Right lobe of liver (tissue), 4 donors: ENCODE data around the gene SNHG17.

Source experiments
- CTCF ChIP-seq, 4 donors: fragments of 200-600 bp in 3 of 4; fragments of 450-650 bp in 1 of 4; IDR thresholded peaks; one replicate each; pipeline versions ENCODE4 v1.5.1 to v1.8.0; 2016 to 2022; ENCODE audit warnings: antibody characterized with exemption in 4 of 4, mild to moderate bottlenecking in 2 of 4
- POLR2A ChIP-seq: fragments of 450-650 bp; IDR thresholded peaks from one replicate; pipeline ENCODE4 v1.6.1; 2017; ENCODE audit warnings: antibody characterized with exemption, mild to moderate bottlenecking
- donor health status: DM: no; HTN: no; CAD: no.
- donor health status: DM: no; HTN: no; CAD: no.
- donor health status: DM: no; HTN: yes; CAD: no.

- TF ChIP-seq CTCF (IDR thresholded peaks at IDR 0.05): no peak
- TF ChIP-seq POLR2A: no peak
These were observed 49.1 kb downstream of the SNHG17 start for GRCh38 chr20:38386004-38386403.
